Endothelial cell (in vitro differentiated cells): Measurements from ENCODE around the gene JPH3. TPM values are rescaled to one million over a fixed set of nuclear protein-coding genes. Genes with fewer than 3 reads are reported as not detected.

Experiments used
- DNase-seq: peaks from one replicate; pipeline ENCODE4 v3.0.0; 2021; ENCODE audit warnings: low spot score
- H3K27ac Mint-ChIP-seq: one replicate; pipeline ENCODE4 v1.8.0; 2021; ENCODE audit warnings: mixed read lengths, inconsistent platforms; ENCODE audit not compliant: unreplicated experiment
- H3K27me3 Mint-ChIP-seq: one replicate; pipeline ENCODE4 v1.8.0; 2021; ENCODE audit warnings: mild to moderate bottlenecking, moderate library complexity, mixed read lengths, inconsistent platforms; ENCODE audit not compliant: unreplicated experiment
- H3K36me3 Mint-ChIP-seq: one replicate; pipeline ENCODE4 v1.8.0; 2021; ENCODE audit warnings: mild to moderate bottlenecking, low read depth, mixed read lengths, inconsistent platforms; ENCODE audit not compliant: unreplicated experiment
- H3K4me1 Mint-ChIP-seq: one replicate; pipeline ENCODE4 v1.8.0; 2021; ENCODE audit warnings: mild to moderate bottlenecking, mixed read lengths, inconsistent platforms; ENCODE audit not compliant: unreplicated experiment
- H3K4me3 Mint-ChIP-seq: one replicate; pipeline ENCODE4 v1.8.0; 2021; ENCODE audit warnings: mild to moderate bottlenecking, mixed read lengths, inconsistent platforms; ENCODE audit not compliant: unreplicated experiment
- H3K9me3 Mint-ChIP-seq: one replicate; pipeline ENCODE4 v1.8.0; 2021; ENCODE audit warnings: mixed read lengths, inconsistent platforms; ENCODE audit not compliant: unreplicated experiment
- CTCF ChIP-seq: fragments of 200-600 bp; sonication (generic); IDR thresholded peaks from one replicate; pipeline ENCODE4 v1.5.0; 2021; ENCODE audit warnings: antibody characterized with exemption; ENCODE audit not compliant: unreplicated experiment
- total RNA-seq: library from RNA; stranded (reverse); fragmentation: NEBNext Ultra II Directional; extraction: Animal tissue kit (Norgen Biotek cat#: 25700); gene quantifications from one replicate; pipeline ENCODE4 v1.2.1, GENCODE V29; 2021; ENCODE audit not compliant: unreplicated experiment

JPH3 gene
- total RNA-seq, 1 donor from 2014 or later = 19.1 TPM

DNA sequence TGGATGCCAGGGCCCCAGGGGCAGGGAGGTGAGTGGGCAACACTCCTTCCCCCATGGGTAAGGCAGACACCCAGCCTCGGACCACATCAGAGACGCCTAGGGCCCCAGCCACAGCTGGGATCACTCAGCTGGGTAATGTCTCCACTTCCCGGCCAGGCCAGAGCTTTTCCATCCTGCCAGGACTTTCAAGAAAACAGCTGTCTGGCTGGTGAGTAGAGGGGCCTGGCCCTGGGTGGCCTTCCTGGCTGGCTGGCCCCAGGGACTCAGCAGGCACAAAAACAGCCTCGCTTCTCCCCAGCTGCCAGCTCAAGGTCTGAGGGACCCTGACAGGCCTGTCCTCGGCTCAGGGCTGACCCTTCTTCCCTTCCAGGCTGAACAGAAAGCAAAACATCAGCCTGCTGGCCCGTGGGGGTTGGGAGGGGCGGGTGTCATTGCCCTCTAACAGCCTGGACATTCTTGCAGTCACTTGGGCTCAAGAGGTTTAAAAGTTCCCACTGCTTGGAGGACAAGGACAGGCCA lies 45.3 kb upstream of the JPH3 start:
- Mint-ChIP-seq H3K4me1 (peaks cover 11% of the 10 kb centered on the region), H3K4me3 (no peak overlapping the region), H3K9me3 (no peaks in the 10 kb centered on the region), H3K27ac (no peak overlapping the region), H3K36me3 (peaks cover 4% of the 10 kb centered on the region), H3K27me3 (peaks cover 5% of the 10 kb centered on the region)
- DNase-seq = no peak
- TF ChIP-seq CTCF = no peak

GRCh38 chr16:87558682-87559081 lies 43.6 kb upstream of the JPH3 start:
- TF ChIP-seq CTCF = no peak
- H3K4me3 Mint-ChIP-seq = no peak overlapping the region
- H3K27me3 Mint-ChIP-seq = peaks cover 9% of the 10 kb centered on the region
- H3K36me3 Mint-ChIP-seq = peaks cover 4% of the 10 kb centered on the region
- no peak for DNase-seq
- peaks cover 11% of the 10 kb centered on the region for H3K4me1 Mint-ChIP-seq
- H3K9me3 Mint-ChIP-seq = no peaks in the 10 kb centered on the region
- peak overlapping the region; percentile 16 for H3K27ac Mint-ChIP-seq

- peak overlapping the region; percentile 90 for H3K27ac Mint-ChIP-seq
- no peak for TF ChIP-seq CTCF
- no peak for DNase-seq
- H3K36me3 Mint-ChIP-seq = peaks cover 4% of the 10 kb centered on the region
- H3K4me1 Mint-ChIP-seq = peaks cover 15% of the 10 kb centered on the region
- no peak overlapping the region for H3K4me3 Mint-ChIP-seq
- H3K9me3 Mint-ChIP-seq = no peaks in the 10 kb centered on the region
- H3K27me3 Mint-ChIP-seq = peaks cover 14% of the 10 kb centered on the region
These were observed 42.4 kb upstream of the JPH3 start for GRCh38 chr16:87559945-87560344.

DNA sequence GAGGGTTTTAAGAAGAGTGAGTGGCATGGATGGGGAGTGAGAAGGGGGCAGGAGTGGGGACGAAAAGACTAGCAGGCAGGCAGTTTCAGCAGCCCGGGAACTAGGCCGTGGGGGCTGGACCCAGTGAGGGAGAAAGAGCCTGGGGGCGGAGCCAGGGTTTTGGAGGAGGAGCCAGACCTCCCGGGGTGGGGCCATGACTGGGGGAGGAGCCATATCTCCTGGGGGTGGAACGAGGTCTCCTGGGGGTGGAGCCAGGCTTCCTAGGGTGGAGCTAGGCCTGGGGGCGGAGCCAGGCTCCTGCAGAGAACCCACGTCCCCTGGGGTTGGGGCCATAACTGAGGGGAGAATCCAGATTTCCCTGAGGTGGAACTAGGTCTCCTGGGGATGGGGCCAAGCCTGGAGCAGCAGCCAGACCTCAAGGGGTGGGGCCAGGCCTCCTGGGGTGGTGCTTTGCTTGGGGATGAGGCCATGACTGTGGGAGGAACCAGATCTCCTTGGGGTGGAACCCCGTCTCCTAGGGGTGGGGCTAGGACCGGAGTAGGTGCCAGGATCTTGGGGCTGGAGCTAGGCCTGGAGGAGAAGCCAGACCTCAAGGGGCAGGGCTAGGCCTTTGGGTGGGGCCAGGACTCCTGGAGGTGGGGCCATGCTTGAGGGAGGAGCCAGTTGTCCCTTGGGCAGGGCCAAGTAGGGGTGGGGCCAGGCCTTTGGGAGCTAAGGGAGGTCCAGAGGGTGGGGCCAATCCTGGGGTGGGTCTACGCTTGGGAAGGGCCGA lies 41.7 kb upstream of the JPH3 start:
- peak overlapping the region; percentile 90 for H3K27ac Mint-ChIP-seq
- peaks cover 4% of the 10 kb centered on the region for H3K36me3 Mint-ChIP-seq
- no peak overlapping the region for H3K4me3 Mint-ChIP-seq
- DNase-seq = peak; percentile 55
- peaks cover 17% of the 10 kb centered on the region for H3K27me3 Mint-ChIP-seq
- peaks cover 15% of the 10 kb centered on the region for H3K4me1 Mint-ChIP-seq
- TF ChIP-seq CTCF = no peak
- H3K9me3 Mint-ChIP-seq = no peaks in the 10 kb centered on the region
